B cell (primary cell): ENCODE measurements around the gene DPYD.

Experiments used
- CTCF ChIP-seq: fragments of 200-600 bp; IDR thresholded peaks from one replicate; pipeline ENCODE4 v1.8.0; 2022; ENCODE audit warnings: antibody characterized with exemption, mild to moderate bottlenecking
- EZH2 ChIP-seq: IDR thresholded peaks from 2 replicates; pipeline ENCODE4 v1.6.1; 2012; ENCODE audit warnings: borderline replicate concordance, low read depth, mild to moderate bottlenecking, moderate library complexity, low read length; ENCODE audit not compliant: insufficient read depth, poor library complexity, severe bottlenecking

- TF ChIP-seq EZH2 (no peak), CTCF (no peak)
Measured at GRCh38 chr1:97186381-97186780, 734.5 kb downstream of the DPYD start.
